Smooth muscle cell (in vitro differentiated cells): ENCODE data around the gene TREH. TPM values are rescaled to one million over a fixed set of nuclear protein-coding genes. Genes with fewer than 3 reads are reported as not detected.

ENCODE experiments used
- DNase-seq: peaks from one replicate; lab custom pipeline; 2025; ENCODE audit not compliant: unreplicated experiment; lab: John Stamatoyannopoulos, UW
- H2AFZ ChIP-seq: fragments of 200-600 bp; sonication (generic); 2 replicates; pipeline ENCODE4 v1.6.0; 2016; ENCODE audit warnings: antibody characterized with exemption, low read depth, mild to moderate bottlenecking
- H3F3A ChIP-seq: fragments of 200-600 bp; sonication (generic); 2 replicates; pipeline ENCODE4 v1.6.0; 2017; ENCODE audit warnings: antibody characterized with exemption, low read depth
- H3K27ac ChIP-seq: fragments of 200-600 bp; sonication (generic); 2 replicates; pipeline ENCODE4 v1.5.1; 2016; ENCODE audit warnings: low read depth, mild to moderate bottlenecking
- H3K27me3 ChIP-seq: fragments of 200-600 bp; sonication (generic); 2 replicates; pipeline ENCODE4 v1.6.1; 2016; ENCODE audit warnings: low read depth, mild to moderate bottlenecking
- H3K36me3 ChIP-seq: fragments of 200-600 bp; sonication (generic); 2 replicates; pipeline ENCODE4 v1.5.1; 2016; ENCODE audit warnings: low read depth
- H3K4me1 ChIP-seq: fragments of 200-600 bp; sonication (generic); 2 replicates; pipeline ENCODE4 v1.5.1; 2016; ENCODE audit warnings: low read depth
- H3K4me2 ChIP-seq: fragments of 200-600 bp; sonication (generic); 2 replicates; pipeline ENCODE4 v1.6.0; 2016; ENCODE audit warnings: mild to moderate bottlenecking
- H3K4me3 ChIP-seq: fragments of 200-600 bp; sonication (generic); 2 replicates; pipeline ENCODE4 v1.5.1; 2016; ENCODE audit warnings: mild to moderate bottlenecking
- H3K79me2 ChIP-seq: fragments of 200-600 bp; sonication (generic); 2 replicates; pipeline ENCODE4 v1.6.0; 2016; ENCODE audit warnings: low read depth, mild to moderate bottlenecking
- H3K9ac ChIP-seq: fragments of 200-600 bp; sonication (generic); 2 replicates; pipeline ENCODE4 v1.6.0; 2016; ENCODE audit warnings: low read depth
- H3K9me3 ChIP-seq: fragments of 200-600 bp; sonication (generic); replicated peaks from 2 replicates; pipeline ENCODE4 v1.5.1; 2016; ENCODE audit warnings: low read depth
- H4K20me1 ChIP-seq: fragments of 200-600 bp; sonication (generic); 2 replicates; pipeline ENCODE4 v1.6.0; 2016; ENCODE audit warnings: low read depth
- WGBS: methylation state at CpG from one replicate; pipeline ENCODE4 v1.1.7; 2016; ENCODE audit warnings: low lambda C conversion rate; 5-methylcytosine and 5-hydroxymethylcytosine counted together
- polyA plus RNA-seq: library from polyadenylated mRNA; unstranded; fragments of >200 nt; fragmentation: Nextera tagmentation; extraction: Ambion mirVana; gene quantifications from 2 replicates; pipeline ENCODE4 v1.2.1, GENCODE V29; 2016
- total RNA-seq: library from RNA; depleted of rRNA; stranded (reverse); fragments of >200 nt; gene quantifications from 2 replicates; pipeline ENCODE4 v1.2.3, GENCODE V29; 2014
- TF ChIP-seq, protein P1 (sequence below): fragments of 200-600 bp; sonication (generic); IDR thresholded peaks from 2 replicates; pipeline ENCODE4 v1.5.1; 2017; ENCODE audit warnings: borderline replicate concordance, mild to moderate bottlenecking, antibody characterized with exemption; ENCODE audit not compliant: insufficient read depth, poor library complexity, severe bottlenecking

TREH gene
- total and polyA plus RNA-seq, 2 experiments from 2014 or later, result 0.49 TPM; not detected in 1

DNA sequence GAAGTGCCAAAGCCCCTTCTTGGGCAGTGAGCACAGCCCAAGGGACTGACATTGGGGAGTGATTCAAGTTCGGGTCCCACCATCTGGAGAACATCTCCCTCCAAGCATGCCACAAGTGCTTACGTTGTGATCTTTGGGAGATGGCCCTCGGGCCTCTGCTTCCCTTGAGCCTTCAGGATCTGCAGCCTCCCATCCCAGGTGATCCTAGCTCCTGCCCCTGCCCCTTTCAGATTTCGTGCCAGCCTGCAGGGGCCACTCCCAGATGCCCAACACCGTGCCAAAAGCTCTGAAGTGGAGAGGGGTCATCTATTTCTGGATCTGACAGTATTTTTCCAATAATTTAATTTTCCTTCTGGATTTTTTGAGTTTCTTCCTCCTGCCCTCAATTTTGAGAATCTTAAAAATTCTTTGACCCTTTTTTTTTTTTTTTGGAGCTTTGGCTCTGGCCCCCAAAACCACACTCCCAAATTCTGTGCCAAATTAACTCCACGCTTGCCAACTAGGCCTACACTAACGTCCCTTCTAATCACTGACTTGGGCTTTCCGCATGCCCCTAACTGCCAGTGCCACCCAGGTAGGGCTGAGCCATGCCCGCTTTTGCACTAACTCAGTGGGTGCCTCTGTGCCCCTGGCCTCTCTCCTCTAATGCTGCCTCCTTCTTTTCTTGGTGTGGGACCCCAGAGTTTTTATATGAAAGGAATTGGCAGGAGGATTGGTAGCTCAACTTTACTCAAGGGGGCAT, 46.7 kb downstream of the TREH start:
- Histone ChIP-seq H3F3A (no peaks in the 10 kb centered on the region), H3K36me3 (no peaks in the 10 kb centered on the region), H3K4me1 (peaks cover 21% of the 10 kb centered on the region), H3K4me3 (no peak overlapping the region), H3K79me2 (peaks cover 9% of the 10 kb centered on the region), H3K9me3 (no peaks in the 10 kb centered on the region), H3K27me3 (no peaks in the 10 kb centered on the region), H3K27ac (no peak overlapping the region), H3K9ac (no peak overlapping the region), H4K20me1 (peaks cover 99% of the 10 kb centered on the region), H2AFZ (no peak overlapping the region), H3K4me2 (no peak overlapping the region)
- 96% methylated on average over 9 of the region's 9 CpGs for WGBS
- TF ChIP-seq, protein P1, sequence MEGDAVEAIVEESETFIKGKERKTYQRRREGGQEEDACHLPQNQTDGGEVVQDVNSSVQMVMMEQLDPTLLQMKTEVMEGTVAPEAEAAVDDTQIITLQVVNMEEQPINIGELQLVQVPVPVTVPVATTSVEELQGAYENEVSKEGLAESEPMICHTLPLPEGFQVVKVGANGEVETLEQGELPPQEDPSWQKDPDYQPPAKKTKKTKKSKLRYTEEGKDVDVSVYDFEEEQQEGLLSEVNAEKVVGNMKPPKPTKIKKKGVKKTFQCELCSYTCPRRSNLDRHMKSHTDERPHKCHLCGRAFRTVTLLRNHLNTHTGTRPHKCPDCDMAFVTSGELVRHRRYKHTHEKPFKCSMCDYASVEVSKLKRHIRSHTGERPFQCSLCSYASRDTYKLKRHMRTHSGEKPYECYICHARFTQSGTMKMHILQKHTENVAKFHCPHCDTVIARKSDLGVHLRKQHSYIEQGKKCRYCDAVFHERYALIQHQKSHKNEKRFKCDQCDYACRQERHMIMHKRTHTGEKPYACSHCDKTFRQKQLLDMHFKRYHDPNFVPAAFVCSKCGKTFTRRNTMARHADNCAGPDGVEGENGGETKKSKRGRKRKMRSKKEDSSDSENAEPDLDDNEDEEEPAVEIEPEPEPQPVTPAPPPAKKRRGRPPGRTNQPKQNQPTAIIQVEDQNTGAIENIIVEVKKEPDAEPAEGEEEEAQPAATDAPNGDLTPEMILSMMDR, result no peak
- DNase-seq, result no peak

DNA sequence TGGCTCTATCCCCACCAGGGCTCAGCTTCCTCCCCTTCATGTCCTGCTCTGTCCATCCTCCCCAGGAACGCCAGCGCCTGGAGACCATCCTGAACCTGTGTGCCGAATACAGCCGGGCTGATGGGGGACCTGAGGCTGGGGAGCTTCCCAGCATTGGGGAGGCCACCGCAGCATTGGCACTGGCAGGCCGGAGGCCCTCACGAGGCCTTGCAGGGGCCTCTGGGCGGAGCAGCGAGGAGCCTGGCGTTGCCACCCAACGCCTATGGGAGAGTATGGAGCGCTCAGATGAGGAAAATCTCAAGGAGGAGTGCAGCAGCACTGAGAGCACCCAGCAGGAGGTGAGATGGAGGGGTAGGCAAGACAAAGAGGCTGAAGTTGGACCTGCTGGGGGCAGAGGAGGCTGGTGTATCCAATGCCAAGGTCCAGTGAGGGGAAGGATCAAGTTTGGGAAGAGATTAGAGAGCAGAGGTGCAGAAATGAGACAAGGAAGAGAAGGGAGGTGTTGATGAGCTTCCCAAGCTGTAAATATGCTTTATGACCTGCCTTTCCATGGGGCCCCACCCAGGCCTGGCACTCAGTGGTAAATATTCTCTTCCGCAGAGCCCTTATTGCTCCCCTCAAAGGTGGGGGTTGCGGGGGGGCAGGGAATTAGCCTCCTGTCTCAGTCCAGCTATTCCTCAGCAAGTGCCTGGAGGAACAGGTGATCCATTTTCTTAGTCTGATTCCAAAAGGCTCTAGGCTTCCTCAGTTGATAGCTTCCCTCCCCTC, 48.1 kb downstream of the TREH start:
- TF ChIP-seq, protein P1, result no peak
- Histone ChIP-seq H3K4me1 (peaks cover 21% of the 10 kb centered on the region), H3K36me3 (no peaks in the 10 kb centered on the region), H3K27ac (no peak overlapping the region), H3F3A (no peaks in the 10 kb centered on the region), H3K9ac (no peak overlapping the region), H3K27me3 (no peaks in the 10 kb centered on the region), H4K20me1 (peaks cover 99% of the 10 kb centered on the region), H3K9me3 (no peaks in the 10 kb centered on the region), H3K79me2 (peaks cover 9% of the 10 kb centered on the region), H2AFZ (no peak overlapping the region), H3K4me2 (no peak overlapping the region), H3K4me3 (no peak overlapping the region)
- no peak for DNase-seq
- WGBS, result 92% methylated on average over 14 of the region's 14 CpGs

DNA sequence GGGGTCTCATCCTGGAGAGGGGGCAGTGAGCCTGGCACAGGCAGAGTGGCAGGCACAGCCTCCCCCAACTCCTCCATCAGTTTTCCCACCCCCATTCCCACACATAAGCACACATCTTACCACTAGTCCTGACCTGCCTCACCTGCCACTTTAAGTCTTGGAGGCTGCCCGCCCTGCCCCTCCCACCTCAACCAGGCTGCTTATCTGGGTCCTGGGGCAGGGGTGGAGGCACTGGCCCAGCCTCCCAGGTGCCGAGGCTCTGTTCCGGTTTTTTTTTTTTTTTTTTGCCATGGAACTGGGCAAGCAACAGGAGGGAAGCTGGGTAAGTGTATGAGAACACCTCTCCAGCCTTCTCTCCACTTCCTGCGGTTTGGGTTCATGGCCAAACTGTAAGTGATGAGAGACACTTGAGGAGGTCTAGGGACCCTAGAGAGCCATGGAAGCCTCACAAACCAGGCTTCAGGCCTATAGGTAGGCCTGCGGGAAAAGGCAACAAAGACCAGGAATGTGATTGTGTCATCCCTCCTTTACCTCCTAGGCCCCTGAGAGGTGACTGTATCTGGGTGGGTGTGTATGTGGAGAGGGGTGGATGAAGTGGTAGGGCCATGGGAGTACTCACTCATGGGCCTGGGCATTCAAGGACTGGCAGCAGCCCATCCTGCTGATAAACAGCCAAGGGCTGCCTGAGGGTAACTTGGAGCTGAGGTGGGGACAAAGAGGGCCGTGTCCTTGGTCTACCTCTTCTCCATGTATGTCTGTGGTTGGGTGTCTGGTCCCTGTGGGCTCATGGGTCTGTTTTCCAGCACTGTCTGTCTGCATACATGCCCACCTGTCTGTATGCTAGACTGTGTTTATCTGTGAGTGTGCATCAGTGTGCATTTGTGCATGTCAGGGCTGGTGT, 49.4 kb downstream of the TREH start:
- no peak overlapping the region for H2AFZ ChIP-seq
- 93% methylated on average over 6 of the region's 6 CpGs for WGBS
- no peak overlapping the region for H3K9ac ChIP-seq
- H3K27ac ChIP-seq, result no peak overlapping the region
- TF ChIP-seq, protein P1, result no peak
- no peak for DNase-seq
- H3K27me3 ChIP-seq, result no peaks in the 10 kb centered on the region
- H3K79me2 ChIP-seq, result peaks cover 14% of the 10 kb centered on the region
- peaks cover 99% of the 10 kb centered on the region for H4K20me1 ChIP-seq
- H3K4me1 ChIP-seq, result peaks cover 13% of the 10 kb centered on the region
- no peak overlapping the region for H3K4me3 ChIP-seq
- H3K9me3 ChIP-seq, result no peaks in the 10 kb centered on the region
- no peaks in the 10 kb centered on the region for H3K36me3 ChIP-seq
- H3K4me2 ChIP-seq, result no peak overlapping the region
- no peaks in the 10 kb centered on the region for H3F3A ChIP-seq
